Ascending aorta (tissue), 2 donors: Measurements from ENCODE around the gene ZCCHC14. TPM values are rescaled to one million over a fixed set of nuclear protein-coding genes. Genes with fewer than 3 reads are reported as not detected.

Experiments
- DNase-seq, 2 donors: peaks; one replicate each; pipeline ENCODE4 v3.0.0-alpha.2; 2019; ENCODE audit warnings: low spot score in 2 of 2
- H3K27ac ChIP-seq, 2 donors: fragments of 200-600 bp; sonication (generic); one replicate each; pipeline ENCODE4 v1.5.1; 2016 to 2017; ENCODE audit warnings: mild to moderate bottlenecking in 1 of 2
- H3K27me3 ChIP-seq: fragments of 200-600 bp; sonication (generic); one replicate; pipeline ENCODE4 v1.5.1; 2017
- H3K36me3 ChIP-seq, 2 donors: fragments of 200-600 bp; sonication (generic); one replicate each; pipeline ENCODE4 v1.5.1; 2016
- H3K4me1 ChIP-seq, 2 donors: fragments of 200-600 bp; sonication (generic); one replicate each; pipeline ENCODE4 v1.5.1; 2016 to 2017; ENCODE audit warnings: mild to moderate bottlenecking in 1 of 2
- H3K4me3 ChIP-seq, 2 donors: fragments of 200-600 bp; sonication (generic); one replicate each; pipeline ENCODE4 v1.5.1; 2016 to 2017; ENCODE audit warnings: mild to moderate bottlenecking in 1 of 2
- H3K9me3 ChIP-seq, 2 donors: fragments of 200-600 bp; sonication (generic); one replicate each; pipeline ENCODE4 v1.5.1; 2016
- intact Hi-C: fragments of 100-400 bp; cut with DNase I; formaldehyde crosslinking; loops from one replicate; pipeline ENCODE4 v1.15.1; 2023
- total RNA-seq: library from RNA; depleted of rRNA; stranded (reverse); fragments of >200 nt; gene quantifications from one replicate; pipeline ENCODE4 v1.1.0, GENCODE V29; 2016
- TF ChIP-seq, protein P1 (sequence below), 3 experiments: fragments of 200-600 bp in 2 of 3; fragments of 450-650 bp in 1 of 3; sonication (generic) in 2 of 3; IDR thresholded peaks; one replicate each; pipeline ENCODE4 v1.5.1; 2016 to 2019; ENCODE audit warnings: antibody characterized with exemption in 3 of 3, mild to moderate bottlenecking in 1 of 3, moderate library complexity in 1 of 3

ZCCHC14 gene
- total RNA-seq, 1 donor from 2014 or later: 131 TPM

DNA sequence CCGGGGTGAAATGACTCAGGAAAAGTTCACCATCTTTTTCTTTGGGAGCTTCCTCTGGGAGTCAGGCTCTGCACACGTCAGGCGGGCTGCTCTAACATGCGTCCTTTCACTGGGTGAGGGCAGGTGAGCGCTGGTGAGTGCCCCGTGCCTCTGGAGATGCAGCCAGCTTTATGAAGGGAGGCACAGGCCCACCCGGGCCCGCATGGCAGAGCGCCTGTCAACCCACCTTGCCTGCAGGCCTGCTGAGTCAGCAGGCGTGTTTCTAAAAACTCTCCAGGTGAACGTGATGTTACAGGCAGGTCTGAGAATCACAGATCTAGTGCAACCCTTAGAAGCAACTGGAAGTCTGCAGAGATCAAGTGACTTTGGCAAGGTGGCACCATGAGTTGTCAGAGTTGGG, 82.3 kb downstream of the ZCCHC14 start:
- intact Hi-C loops: no loop called here
- H3K27me3 ChIP-seq: no peaks in the 10 kb centered on the region
- DNase-seq: no peak
- H3K4me1 ChIP-seq: no peaks in the 10 kb centered on the region
- peaks cover 60 to 86% of the 10 kb centered on the region in 2 donors for H3K36me3 ChIP-seq
- H3K27ac ChIP-seq: no peak overlapping the region
- H3K9me3 ChIP-seq: no peaks in the 10 kb centered on the region
- TF ChIP-seq, protein P1, sequence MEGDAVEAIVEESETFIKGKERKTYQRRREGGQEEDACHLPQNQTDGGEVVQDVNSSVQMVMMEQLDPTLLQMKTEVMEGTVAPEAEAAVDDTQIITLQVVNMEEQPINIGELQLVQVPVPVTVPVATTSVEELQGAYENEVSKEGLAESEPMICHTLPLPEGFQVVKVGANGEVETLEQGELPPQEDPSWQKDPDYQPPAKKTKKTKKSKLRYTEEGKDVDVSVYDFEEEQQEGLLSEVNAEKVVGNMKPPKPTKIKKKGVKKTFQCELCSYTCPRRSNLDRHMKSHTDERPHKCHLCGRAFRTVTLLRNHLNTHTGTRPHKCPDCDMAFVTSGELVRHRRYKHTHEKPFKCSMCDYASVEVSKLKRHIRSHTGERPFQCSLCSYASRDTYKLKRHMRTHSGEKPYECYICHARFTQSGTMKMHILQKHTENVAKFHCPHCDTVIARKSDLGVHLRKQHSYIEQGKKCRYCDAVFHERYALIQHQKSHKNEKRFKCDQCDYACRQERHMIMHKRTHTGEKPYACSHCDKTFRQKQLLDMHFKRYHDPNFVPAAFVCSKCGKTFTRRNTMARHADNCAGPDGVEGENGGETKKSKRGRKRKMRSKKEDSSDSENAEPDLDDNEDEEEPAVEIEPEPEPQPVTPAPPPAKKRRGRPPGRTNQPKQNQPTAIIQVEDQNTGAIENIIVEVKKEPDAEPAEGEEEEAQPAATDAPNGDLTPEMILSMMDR (IDR thresholded peaks at IDR 0.05): no peak
- no peak overlapping the region for H3K4me3 ChIP-seq

DNA sequence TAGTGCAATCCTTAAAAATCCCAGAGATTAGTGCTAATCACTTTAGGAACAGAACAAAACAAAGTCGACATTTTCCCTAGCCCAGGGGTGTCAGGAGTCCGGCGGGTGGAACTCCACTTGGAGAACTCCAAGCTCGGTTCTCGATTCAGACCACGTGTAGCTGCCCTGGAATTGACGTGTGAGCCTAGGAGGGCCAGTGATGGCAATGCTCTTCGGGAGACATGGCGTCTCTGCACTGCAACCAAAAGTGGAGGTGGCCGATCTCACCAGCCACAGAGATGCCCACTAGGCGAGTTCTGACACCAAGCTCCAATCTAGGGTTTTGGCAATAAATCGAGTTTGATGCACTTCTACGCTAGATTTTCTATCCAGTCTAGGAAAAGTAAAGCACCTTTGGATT, 83.0 kb downstream of the ZCCHC14 start:
- DNase-seq: no peak
- Histone ChIP-seq H3K9me3 (no peaks in the 10 kb centered on the region), H3K27me3 (no peaks in the 10 kb centered on the region), H3K27ac (no peak overlapping the region), H3K4me1 (no peaks in the 10 kb centered on the region), H3K4me3 (no peak overlapping the region), H3K36me3 (peaks cover 60 to 86% of the 10 kb centered on the region in 2 donors)
- intact Hi-C loops: no loop called here
- TF ChIP-seq, protein P1 (IDR thresholded peaks at IDR 0.05): no peak

DNA sequence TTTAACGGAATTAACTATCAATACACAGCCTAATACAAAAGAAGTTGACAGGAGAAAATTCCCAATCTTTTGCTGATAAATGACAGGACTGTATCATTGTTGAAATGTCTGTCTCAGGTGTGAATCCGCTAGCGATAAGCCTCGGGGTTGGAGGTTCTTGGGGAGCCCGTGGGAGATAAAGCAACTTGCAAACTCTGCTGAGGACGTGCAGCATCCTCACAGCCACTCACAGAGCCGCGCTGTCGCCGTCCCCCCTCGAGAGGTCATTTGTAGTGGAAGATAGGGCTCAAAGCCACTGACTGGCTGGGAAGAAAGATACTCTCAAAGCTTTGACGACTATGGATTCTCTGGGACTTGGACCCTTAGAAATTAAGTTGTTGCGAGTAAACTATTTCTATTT, 83.7 kb downstream of the ZCCHC14 start:
- Histone ChIP-seq H3K4me1 (no peaks in the 10 kb centered on the region), H3K27ac (no peak overlapping the region), H3K4me3 (no peak overlapping the region), H3K9me3 (no peaks in the 10 kb centered on the region), H3K27me3 (no peaks in the 10 kb centered on the region), H3K36me3 (peaks cover 59 to 86% of the 10 kb centered on the region in 2 donors)
- intact Hi-C loops: no loop called here
- no peak for DNase-seq
- TF ChIP-seq, protein P1 (IDR thresholded peaks at IDR 0.05): no peak

DNA sequence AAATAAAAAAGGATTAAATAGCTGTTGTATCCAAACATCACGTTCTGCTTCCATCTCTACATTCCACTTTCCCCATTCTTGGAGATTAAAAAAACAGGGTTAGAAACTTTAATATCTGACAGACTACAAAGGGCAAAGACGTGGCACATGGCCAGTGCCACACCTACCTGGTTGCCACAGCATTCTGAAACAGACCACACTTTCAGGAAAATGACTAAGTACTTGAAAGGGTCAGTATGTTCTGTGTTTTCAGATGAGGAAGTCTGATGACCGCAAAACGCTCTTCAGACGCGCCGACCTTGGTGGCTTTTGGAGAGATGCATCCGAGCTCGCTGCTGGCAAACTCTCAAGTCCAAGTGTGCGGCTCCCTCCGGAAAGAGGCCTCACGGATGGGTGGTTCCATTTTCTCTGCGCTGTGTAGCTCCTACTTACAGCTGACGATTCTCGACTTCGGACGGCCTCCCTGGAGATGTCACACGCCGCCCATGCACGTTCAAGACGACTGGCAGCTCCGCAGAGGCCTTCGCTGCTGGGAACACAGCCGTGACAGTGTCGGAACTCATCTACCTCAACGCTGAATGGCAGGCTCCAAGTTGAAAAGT, 85.2 kb downstream of the ZCCHC14 start:
- intact Hi-C loops: no loop called here
- Histone ChIP-seq H3K27ac (peak overlapping the region in 1 of 2 donors; percentile 36), H3K4me1 (no peaks in the 10 kb centered on the region), H3K36me3 (peaks cover 68 to 84% of the 10 kb centered on the region in 2 donors), H3K4me3 (no peak overlapping the region), H3K27me3 (no peaks in the 10 kb centered on the region), H3K9me3 (no peaks in the 10 kb centered on the region)
- DNase-seq: no peak
- TF ChIP-seq, protein P1 (IDR thresholded peaks at IDR 0.05): no peak

DNA sequence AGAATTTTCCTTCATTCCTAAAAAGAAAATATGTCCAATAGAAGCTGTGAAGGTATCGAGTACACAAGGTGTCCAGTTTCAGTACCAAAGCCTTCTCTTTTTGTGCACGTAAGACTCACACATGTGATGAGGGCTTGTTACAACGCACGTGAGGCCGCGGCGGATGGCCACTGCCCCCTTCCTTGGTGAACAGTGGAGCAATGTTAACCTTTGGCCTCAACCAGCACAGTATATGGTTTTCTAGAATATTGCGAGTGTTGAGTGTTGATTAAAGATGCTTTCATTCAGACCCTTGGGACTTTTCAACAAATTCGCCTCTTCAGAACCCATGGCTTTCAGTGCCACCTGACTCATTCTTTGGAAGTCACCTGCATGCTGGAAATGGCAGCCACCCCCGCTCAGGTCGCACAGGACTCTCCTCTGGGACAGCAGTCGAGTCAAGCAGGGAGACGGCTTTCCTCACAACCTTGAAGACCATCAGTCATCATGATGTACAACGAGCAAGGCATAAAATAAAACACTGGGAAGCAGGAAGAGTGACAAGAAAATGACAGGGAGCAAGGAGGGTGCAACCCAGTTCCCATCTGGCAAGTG, 86.2 kb downstream of the ZCCHC14 start:
- no peaks in the 10 kb centered on the region for H3K27me3 ChIP-seq
- no peaks in the 10 kb centered on the region for H3K9me3 ChIP-seq
- no peak overlapping the region for H3K27ac ChIP-seq
- TF ChIP-seq, protein P1 (IDR thresholded peaks at IDR 0.05): no peak
- peaks cover 67 to 82% of the 10 kb centered on the region in 2 donors for H3K36me3 ChIP-seq
- intact Hi-C loops: no loop called here
- no peaks in the 10 kb centered on the region for H3K4me1 ChIP-seq
- no peak overlapping the region for H3K4me3 ChIP-seq
- no peak for DNase-seq
